ENCODE measurements around the gene APLP1.
"Not testable (repeated sequence)": the region's sequence is repeated elsewhere in the genome, so short reads cannot be mapped to it uniquely, and the experiment has no call there.

Gene APLP1

DNA sequence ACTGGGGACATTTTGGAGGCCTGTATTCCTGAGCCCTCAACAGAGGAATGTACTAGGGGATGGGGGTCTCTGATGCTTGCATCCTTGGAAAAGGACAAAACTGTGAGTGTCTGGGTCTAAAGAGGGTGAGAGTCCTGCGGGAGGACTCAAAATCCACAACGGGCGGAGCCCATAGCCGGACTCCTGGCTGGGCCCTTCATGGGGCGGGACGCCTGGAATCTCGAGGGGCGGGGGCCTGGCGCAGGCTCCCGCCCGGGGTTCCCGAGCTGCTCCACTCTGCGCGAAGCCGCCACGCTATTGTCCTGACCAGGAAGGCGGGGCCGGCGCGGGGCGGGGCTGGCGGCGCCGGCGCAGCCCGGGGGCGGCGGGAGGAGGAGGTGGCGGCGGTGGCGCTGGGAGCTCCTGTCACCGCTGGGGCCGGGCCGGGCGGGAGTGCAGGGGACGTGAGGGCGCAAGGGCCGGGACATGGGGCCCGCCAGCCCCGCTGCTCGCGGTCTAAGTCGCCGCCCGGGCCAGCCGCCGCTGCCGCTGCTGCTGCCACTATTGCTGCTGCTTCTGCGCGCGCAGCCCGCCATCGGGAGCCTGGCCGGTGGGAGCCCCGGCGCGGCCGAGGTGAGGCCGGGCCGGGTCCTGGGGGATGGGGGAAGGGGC lies at the start of gene APLP1:
APLP1 (plus strand) TSS at position 403 of the 651 bp plus-strand sequence; CDS start at position 466, 63 bp downstream.
- Mint-ChIP-seq H3K27ac (no peak within 1 kb of the TSS), H3K9me3 (no peaks in the 10 kb centered on the region), H3K4me3 (peak within 1 kb of the TSS; percentile 49), H3K27me3 (ENCODE audit: low read depth) (peaks cover 33% of the 10 kb centered on the region), H3K36me3 (ENCODE audit: low read depth) (no peaks in the 10 kb centered on the region), H3K4me1 (ENCODE audit: low read depth) (peaks cover 14% of the 10 kb centered on the region)
- DNase-seq (ENCODE audit: low spot score), result peak; percentile 76

DNA sequence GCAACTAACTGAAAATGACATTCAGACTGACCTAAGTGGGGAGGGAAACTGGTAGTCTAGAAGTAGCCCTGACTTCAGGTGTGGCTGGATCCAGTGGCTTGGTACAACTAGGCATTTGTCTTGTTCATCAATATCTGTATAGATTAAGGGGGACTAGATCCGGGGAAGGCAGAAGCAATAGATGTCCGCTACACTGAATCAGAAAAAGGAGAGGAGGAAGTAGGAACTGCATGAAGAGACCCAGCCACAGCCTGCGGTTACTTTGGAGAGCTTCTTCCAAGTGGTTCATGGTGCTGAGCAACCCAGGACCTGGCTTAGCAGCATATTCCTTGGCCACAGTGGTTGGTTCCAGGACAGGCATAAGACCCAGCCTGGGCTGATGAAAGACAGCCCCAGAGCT lies 45.8 kb upstream of the APLP1 start:
- H3K27me3 Mint-ChIP-seq (ENCODE audit: low read depth), result peaks cover 3% of the 10 kb centered on the region
- no peak overlapping the region for H3K4me3 Mint-ChIP-seq

DNA sequence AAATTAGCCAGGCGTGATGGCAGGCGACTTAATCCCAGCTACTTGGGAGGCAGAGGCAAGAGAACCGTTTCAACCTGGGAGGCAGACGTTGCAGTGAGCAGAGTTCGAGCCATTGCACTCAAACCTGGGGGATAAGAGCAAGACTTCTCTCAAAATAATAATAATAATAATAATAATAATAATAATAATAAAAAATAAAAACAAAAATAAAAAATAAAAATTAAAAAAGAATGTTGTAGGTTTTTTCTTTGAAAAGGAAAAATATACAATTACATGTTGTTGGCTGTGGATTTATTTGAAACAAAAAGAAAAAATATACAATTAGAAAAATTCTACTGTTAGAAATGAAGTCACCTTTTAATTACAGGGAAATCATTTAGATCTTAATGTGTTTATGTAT lies 44.2 kb upstream of the APLP1 start:
- H3K27me3 Mint-ChIP-seq (ENCODE audit: low read depth), result no peaks in the 10 kb centered on the region
- no peak overlapping the region for H3K4me3 Mint-ChIP-seq
- no peaks in the 10 kb centered on the region for H3K4me1 Mint-ChIP-seq (ENCODE audit: low read depth)
- H3K27ac Mint-ChIP-seq, result no peak overlapping the region
- H3K36me3 Mint-ChIP-seq (ENCODE audit: low read depth), result no peaks in the 10 kb centered on the region
- no peak for DNase-seq (ENCODE audit: low spot score)
- H3K9me3 Mint-ChIP-seq, result no peaks in the 10 kb centered on the region

More for the DNA sequence above, 45.8 kb upstream of the APLP1 start:
- H3K4me1 Mint-ChIP-seq (ENCODE audit: low read depth), result no peaks in the 10 kb centered on the region
- no peak overlapping the region for H3K27ac Mint-ChIP-seq
- no peaks in the 10 kb centered on the region for H3K36me3 Mint-ChIP-seq (ENCODE audit: low read depth)
- no peaks in the 10 kb centered on the region for H3K9me3 Mint-ChIP-seq
- DNase-seq (ENCODE audit: low spot score), result no peak

DNA sequence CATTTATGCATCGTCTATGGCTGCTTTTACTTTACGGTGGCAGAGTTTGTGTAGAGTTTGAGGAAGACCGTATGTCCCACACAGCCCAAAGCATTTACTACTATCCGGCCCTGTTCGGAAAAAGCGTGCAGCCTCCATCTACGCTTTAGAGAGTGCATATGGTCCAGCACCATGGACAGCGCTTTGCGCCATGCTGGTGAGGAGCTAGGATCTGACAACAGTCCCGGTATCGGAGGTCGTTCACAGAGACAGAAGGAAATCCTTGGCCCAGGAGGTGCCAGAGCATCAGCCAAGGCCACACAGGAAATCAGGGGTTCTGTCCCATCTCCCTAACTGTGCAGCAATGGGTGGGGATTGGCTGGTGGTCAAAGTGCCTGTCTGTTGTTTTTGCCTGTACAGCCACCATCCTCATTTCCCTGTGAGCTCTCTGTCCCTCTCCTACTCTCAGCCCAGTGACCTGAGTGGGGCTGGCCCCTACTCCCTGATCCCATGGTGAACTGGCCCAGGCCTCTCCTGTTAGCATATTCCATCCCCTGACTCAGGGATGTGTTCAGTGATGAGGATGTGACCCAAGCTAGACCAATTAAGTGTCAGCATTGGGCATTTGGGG lies 39.6 kb upstream of the APLP1 start:
- Mint-ChIP-seq H3K4me3 (no peak overlapping the region), H3K27me3 (ENCODE audit: low read depth) (no peaks in the 10 kb centered on the region), H3K4me1 (ENCODE audit: low read depth) (no peaks in the 10 kb centered on the region), H3K27ac (no peak overlapping the region), H3K9me3 (no peaks in the 10 kb centered on the region), H3K36me3 (ENCODE audit: low read depth) (no peaks in the 10 kb centered on the region)
- DNase-seq (ENCODE audit: low spot score), result peak; percentile 43

DNA sequence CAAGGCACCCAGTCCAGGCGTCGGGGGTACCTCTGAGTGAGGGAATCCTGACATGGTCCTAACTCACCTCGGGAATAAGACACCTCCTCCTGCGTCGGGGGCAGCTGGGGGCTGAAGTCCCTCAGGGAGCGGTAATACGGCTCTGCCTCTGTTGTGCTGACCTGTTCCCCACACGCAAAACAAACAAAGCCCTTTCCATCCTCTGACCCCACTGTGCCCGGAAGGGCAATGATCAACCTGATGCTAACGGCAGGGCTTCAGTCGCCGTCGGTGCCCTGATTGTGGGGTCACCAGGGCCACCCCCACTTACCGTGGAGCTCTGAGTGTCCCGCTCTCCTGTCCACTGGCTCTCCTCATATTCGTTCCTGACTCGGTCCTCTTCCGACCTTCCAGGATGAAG lies 37.4 kb upstream of the APLP1 start:
- no peaks in the 10 kb centered on the region for H3K36me3 Mint-ChIP-seq (ENCODE audit: low read depth)
- H3K4me1 Mint-ChIP-seq (ENCODE audit: low read depth), result no peaks in the 10 kb centered on the region
- no peak for DNase-seq (ENCODE audit: low spot score)
- no peak overlapping the region for H3K4me3 Mint-ChIP-seq
- H3K27ac Mint-ChIP-seq, result no peak overlapping the region
- no peaks in the 10 kb centered on the region for H3K9me3 Mint-ChIP-seq
- no peaks in the 10 kb centered on the region for H3K27me3 Mint-ChIP-seq (ENCODE audit: low read depth)

DNA sequence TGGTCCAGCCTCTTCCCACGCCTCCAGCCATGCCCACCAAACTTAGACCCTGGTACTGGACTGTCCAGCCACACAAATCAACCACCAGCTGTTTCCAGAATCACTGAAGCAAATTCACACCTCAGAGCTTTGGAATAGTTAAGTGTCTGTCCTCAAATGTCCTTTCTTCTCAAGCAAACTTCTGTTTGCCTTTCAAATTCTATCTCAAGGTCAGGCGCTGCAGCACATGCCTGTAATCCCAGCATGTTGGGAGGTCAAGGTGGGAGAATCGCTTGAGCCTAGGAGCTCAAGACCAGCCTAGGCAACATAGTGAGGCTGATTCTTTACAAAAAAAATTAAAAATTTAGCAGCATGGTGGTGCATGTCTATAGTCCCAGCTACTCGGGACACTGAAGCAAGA lies 36.3 kb upstream of the APLP1 start:
- Mint-ChIP-seq H3K27ac (no peak overlapping the region), H3K27me3 (ENCODE audit: low read depth) (peaks cover under 1% of the 10 kb centered on the region), H3K9me3 (no peaks in the 10 kb centered on the region), H3K4me1 (ENCODE audit: low read depth) (no peaks in the 10 kb centered on the region), H3K4me3 (no peak overlapping the region), H3K36me3 (ENCODE audit: low read depth) (no peaks in the 10 kb centered on the region)
- no peak for DNase-seq (ENCODE audit: low spot score)

DNA sequence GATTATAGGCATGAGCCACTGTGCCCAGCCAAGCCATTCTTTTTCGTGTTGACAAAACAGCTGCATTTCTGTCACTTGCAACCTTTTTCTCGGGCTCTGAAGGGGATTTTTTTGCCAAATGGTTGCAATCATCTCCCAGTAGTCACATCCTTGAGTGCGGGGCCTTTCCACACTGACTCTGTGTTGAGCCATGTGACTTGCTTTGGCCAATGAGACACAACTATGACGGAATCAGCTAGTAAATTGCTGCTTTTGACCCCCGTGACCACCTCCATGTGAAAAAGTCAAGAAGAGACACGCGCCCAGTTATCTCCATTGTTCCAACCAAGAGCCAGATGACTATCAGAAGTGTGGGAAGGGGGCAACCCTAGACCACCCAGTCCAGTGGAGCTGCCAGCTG lies 34.4 kb upstream of the APLP1 start:
- no peak for DNase-seq (ENCODE audit: low spot score)
- Mint-ChIP-seq H3K4me1 (ENCODE audit: low read depth) (no peaks in the 10 kb centered on the region), H3K36me3 (ENCODE audit: low read depth) (no peaks in the 10 kb centered on the region), H3K4me3 (no peak overlapping the region), H3K27ac (no peak overlapping the region), H3K9me3 (peaks cover 2% of the 10 kb centered on the region), H3K27me3 (ENCODE audit: low read depth) (peaks cover 5% of the 10 kb centered on the region)

DNA sequence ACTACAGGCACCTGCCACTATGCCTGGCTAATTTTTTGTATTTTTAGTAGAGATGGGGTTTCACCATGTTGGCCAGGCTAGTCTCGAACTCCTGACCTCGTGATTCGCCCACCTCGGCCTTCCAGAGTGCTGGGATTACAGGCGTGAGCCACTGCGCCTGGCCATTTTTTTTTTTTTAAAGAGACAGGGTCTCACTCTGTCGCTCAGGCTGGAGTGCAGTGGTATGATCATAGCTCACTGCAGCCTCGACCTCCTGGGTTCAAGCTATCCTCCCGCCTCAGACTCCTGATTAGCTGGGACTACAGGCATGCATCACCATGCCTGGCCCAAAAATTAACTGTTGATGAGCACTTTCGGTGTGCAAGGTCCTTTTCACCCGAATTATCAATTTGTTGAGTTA lies 32.3 kb upstream of the APLP1 start:
- not testable (repeated sequence) for H3K4me3 Mint-ChIP-seq; H3K9me3 Mint-ChIP-seq; H3K4me1 Mint-ChIP-seq (ENCODE audit: low read depth); DNase-seq (ENCODE audit: low spot score); H3K27me3 Mint-ChIP-seq (ENCODE audit: low read depth); H3K27ac Mint-ChIP-seq; H3K36me3 Mint-ChIP-seq (ENCODE audit: low read depth)

DNA sequence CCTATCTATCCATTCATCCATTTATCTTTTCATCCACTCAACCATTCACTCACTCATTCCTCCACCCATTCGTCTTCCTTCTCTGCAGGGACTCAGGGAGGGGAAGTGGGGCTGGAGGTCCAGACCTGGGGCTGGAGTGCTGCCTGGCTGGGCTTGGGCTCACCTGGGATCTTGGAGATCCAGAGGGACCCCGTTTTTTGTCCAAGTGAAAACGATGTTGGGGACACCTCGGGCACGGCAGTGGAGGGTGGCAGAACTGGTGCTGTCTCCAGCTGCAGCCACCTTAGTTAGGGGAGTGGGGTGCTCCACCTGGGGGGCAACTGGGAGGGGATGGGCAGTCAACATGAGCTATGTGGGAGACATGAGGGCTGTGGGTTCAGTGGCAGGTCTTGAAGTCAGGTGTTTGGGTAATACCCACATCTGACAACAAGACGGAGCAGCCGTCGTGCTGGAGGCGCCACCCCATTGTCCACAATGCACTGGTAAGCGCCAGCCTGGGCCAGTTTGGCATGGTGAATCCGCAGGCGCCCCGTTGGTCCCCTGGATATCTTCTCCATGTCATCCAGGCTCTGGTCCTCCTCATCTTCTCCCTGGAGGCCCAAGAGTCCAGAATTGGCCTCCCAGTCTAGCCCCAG lies 26.3 kb upstream of the APLP1 start:
- H3K27ac Mint-ChIP-seq, result no peak overlapping the region
- H3K27me3 Mint-ChIP-seq (ENCODE audit: low read depth), result peaks cover 44% of the 10 kb centered on the region
- H3K36me3 Mint-ChIP-seq (ENCODE audit: low read depth), result no peaks in the 10 kb centered on the region
- DNase-seq (ENCODE audit: low spot score), result no peak
- peaks cover 9% of the 10 kb centered on the region for H3K4me1 Mint-ChIP-seq (ENCODE audit: low read depth)
- no peak overlapping the region for H3K4me3 Mint-ChIP-seq
- H3K9me3 Mint-ChIP-seq, result peaks cover 4% of the 10 kb centered on the region

DNA sequence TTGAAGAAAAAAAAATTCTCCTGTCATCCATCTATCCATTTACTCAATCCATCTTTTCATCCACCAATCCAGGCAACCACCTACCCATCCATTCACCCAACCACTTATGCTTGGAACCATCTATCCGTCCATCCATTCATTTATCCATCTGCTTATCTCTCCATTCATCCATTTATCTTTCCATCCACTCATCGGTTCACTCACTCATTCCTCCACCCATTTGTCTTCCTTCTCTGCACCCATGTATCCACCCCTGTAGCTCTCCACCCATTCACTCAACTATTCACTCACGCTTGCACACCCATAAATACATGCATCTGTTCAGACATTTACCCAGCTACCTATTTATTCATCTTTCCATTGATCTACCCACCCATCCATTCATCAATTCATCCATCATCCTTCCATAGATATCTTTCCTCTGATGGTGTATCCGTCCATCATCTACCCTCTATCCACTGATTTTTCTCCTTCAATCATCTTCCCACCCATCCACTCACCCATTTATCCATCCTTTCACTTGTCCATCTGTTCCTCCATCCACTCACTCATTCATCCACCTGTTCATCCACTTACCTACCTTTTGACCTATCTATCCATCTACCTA lies 25.6 kb upstream of the APLP1 start:
- Mint-ChIP-seq H3K27ac (no peak overlapping the region), H3K27me3 (ENCODE audit: low read depth) (peaks cover 43% of the 10 kb centered on the region), H3K9me3 (peaks cover 4% of the 10 kb centered on the region), H3K4me3 (no peak overlapping the region), H3K4me1 (ENCODE audit: low read depth) (peaks cover 9% of the 10 kb centered on the region), H3K36me3 (ENCODE audit: low read depth) (no peaks in the 10 kb centered on the region)
- no peak for DNase-seq (ENCODE audit: low spot score)

DNA sequence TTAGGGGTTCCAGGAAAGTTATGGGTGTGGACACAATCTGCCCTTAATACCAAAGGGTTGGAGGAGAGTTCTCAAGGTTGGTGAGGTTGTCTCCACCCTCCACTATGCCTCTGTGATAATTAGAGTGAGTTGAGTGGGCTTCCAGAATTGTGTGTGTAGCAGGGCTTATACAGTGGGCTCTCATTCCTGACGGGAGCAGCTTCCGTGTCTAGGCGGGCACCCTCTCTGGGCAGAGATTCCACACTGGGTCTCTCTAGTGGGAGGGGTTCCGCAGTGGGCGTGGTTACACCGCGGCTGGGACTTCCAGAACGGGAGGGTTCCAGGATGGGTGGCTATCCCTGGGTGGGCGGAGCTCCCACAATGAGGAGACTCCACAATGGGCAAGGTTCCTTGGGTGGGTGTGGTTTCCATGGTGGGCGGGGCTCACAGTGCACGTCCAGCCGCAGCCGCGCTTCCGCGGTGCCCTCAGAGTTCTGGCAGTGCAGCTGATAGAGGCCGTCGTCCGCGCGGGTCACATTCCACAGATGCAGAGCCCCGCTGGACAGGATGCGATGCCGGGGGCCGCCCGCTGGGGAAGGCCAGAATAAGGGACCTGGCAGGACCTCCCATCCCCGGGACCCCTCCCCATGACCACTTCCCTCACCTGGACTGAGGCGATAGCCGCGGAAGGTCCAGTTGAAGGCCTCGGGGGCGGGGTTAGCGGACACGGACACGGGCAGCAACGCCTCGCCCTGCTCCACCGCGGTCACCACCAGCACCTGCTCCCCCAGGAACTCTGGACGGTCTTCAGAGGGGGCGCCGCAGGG lies 24.5 kb upstream of the APLP1 start:
- Mint-ChIP-seq H3K4me1 (ENCODE audit: low read depth) (peaks cover 9% of the 10 kb centered on the region), H3K4me3 (no peak overlapping the region), H3K36me3 (ENCODE audit: low read depth) (no peaks in the 10 kb centered on the region), H3K27me3 (ENCODE audit: low read depth) (peaks cover 47% of the 10 kb centered on the region), H3K27ac (no peak overlapping the region), H3K9me3 (peaks cover 2% of the 10 kb centered on the region)
- DNase-seq (ENCODE audit: low spot score), result no peak

DNA sequence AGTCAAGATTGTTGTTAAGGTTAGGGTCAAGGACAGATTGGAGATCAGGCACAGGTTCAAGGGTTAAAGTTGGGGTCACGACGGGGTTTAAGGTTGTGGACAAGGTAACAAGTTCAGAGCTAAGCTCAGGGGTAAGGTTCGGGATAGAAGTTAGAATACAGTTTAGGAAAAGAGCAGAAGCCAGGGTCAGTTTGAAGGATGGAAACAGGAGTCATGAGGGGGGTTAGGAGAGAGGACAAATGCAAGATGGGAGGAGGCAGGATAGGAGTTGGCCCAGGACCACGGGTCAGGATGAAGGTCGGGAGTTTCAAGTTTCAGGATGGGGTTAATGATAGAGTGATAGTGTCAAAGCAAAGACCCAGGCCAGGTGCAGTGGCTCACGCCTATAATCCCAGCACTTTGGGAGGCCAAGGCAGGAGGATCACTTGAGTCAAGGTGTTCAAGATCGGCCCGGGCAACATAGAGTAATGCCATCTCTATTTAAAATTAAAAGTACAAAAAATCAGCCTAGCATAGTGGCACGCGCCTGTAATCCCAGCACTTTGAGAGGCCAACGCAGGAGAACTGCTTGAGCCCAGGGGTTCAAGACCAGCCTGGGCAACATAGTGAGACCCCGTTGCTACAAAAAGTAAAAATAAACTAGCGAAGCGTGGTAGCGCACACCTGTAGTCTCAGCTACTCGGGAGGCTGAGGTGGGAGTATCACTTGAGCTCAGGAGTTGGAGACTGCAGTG lies 23.7 kb upstream of the APLP1 start:
- Mint-ChIP-seq H3K27ac (no peak overlapping the region), H3K4me1 (ENCODE audit: low read depth) (peaks cover 9% of the 10 kb centered on the region), H3K27me3 (ENCODE audit: low read depth) (peaks cover 51% of the 10 kb centered on the region), H3K4me3 (peak overlapping the region; percentile 62), H3K9me3 (no peaks in the 10 kb centered on the region), H3K36me3 (ENCODE audit: low read depth) (no peaks in the 10 kb centered on the region)
- DNase-seq (ENCODE audit: low spot score), result no peak

Data from T-helper 2 cell treated with Interferon-gamma antibody and Interleukin-4, amounts not matched to agents 5 μg/mL and 100 μg/mL, for 36 hours (primary cell).